GM18498 (cell line): ENCODE results near the gene INSIG1.

ENCODE experiments used
- ATAC-seq: cut with Tn5 transposase; IDR thresholded peaks from one replicate; pipeline ENCODE4 v1.9.1; 2021; ENCODE audit warnings: mild to moderate bottlenecking, moderate library complexity; ENCODE audit not compliant: unreplicated experiment

Gene INSIG1

DNA sequence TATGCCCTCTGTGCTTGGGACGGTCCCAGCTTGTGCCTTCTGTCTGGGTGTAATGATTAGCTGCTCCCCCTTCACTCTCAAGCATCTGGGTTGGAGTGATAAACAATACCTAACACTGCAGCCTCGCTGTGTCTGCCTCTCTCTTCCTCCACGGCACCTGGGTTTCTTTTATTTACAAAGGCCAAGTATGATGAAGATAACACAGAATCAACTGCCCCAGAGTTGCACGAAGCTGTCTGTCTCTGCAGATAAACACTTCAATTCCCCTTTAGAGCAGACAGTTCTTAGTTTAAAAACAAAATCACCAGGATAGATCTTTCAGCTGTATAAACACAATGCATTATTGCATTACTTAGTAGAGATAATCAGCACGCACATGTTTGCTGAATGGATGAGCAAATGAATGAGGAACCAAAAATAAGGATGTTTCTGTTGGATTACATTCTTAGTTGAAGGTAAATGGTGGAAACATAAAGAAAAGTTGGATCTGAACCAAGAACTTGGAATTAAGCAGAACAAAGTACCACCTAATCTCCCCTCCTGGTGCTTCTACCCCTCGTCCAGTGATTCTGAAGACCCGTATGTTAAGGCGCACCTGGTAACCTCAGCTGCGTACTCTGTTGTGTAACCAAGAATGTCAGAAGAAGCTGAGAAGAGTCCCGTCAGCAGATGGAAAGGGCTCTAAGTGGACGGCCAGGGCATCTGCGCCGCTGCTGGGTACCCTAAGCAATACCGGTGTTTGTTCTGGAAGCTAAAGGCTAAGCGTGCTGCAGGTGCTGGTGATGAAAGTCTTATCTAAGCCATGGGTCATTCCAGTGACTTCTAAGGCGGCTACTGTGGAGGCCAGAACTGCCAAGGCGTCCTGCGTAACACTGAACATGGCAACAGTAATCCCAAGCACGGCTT lies 26.6 kb downstream of the INSIG1 start:
- no peak for ATAC-seq

DNA sequence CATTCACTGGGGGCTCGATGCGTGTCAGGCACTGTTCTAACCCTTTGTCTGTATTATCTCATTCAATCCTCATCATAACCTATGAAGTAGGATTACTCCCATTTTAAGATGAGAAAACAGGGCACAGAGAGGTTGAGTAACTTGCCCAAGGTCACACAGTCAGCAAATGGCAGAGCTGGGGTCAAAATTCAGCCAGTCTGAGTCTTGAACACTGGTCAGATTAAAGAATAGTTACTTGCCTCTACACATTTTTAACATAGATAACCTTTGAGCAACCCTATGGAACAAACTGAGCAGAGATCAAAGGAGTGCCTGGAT lies 27.2 kb downstream of the INSIG1 start:
- no peak for ATAC-seq

DNA sequence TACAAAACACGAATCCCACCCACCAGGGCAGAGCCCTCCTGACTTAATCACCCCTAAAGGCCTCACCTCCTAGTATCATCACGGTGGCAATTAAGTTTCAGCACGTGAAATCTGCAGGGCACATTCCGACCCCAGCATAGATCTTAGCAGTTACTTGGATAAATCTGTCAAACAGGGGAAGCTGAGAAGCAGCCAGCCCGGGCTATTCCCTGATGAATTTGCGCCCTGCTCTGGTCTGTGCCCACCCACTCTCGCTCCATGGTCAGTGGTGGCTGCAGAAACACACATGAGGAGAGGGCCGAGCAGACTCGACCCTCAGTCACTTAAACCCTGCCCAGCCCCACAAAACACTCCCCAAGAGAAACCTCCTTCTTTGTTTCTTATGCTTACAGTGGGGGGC lies 28.7 kb downstream of the INSIG1 start:
- no peak for ATAC-seq

DNA sequence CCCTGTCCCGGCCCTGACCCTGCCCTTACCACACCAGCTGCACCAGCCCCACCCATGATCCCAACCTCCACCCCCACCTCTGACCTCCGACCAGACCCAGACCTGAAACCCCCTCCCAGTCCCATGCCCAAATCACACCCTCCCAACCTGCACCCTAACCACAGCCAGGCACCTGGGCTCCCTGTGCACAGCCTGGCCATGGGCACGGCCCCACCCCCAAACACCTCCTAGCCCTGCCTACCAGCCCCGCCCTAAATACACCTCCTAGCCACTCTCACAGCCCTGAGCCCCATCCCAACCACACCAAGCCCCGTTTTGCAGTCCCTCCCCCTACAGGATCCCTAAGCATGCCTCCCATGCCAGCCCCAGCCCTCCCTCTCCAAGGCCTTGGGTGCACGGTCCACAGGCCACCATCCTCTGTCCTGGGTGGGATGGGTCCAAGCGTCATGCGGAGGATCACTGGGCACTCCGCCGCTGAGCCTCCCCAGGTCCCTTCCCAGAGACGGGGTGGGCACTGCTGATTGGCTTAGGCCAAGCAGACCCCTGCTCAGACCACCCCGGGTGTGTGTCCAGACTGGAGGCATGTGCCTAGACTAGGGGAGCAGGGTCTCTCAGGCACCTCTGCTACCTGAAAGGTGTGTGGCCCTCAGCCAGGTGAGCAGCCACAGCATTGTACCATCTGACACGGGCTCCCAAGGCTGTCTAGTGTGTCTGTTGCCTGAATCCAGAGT lies 30.1 kb downstream of the INSIG1 start:
- ATAC-seq, result no peak

DNA sequence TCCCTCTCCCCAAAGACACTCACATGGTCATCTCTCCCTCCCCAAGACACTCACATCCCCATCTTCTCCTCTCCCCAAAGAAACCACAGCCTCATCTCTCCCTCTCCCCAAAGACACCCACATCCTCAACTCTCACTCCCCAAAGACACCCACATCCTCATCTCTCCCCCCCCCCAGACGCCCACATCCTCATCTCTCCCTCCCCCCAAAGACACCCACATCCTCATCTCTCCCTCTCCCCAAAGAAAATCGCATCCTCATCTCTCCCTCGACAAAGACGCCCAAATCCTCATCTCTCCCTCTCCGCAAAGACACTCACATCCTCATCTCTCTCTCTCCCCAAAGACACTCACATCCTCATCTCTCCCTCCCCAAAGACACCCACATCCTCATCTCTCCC lies 31.5 kb downstream of the INSIG1 start:
- ATAC-seq, result no peak

DNA sequence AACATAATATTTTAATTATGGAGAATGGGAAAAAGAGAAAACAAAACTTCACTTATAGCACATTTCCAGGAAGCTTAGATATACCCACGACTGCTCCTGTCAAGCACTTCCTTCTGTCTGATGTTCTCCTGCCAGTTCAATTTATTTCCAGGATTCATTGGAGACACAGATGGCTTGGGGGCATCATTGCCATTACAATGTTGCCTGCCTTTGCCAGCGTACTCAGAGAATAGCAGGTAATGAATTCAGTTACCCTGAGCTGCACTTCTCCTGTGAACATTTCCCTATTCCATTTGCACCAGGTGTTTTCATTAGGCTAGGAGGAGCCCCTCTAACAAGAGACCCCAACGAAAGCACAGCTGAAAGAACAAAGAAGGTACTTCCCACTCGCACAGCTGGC lies 33.7 kb downstream of the INSIG1 start:
- ATAC-seq, result no peak

DNA sequence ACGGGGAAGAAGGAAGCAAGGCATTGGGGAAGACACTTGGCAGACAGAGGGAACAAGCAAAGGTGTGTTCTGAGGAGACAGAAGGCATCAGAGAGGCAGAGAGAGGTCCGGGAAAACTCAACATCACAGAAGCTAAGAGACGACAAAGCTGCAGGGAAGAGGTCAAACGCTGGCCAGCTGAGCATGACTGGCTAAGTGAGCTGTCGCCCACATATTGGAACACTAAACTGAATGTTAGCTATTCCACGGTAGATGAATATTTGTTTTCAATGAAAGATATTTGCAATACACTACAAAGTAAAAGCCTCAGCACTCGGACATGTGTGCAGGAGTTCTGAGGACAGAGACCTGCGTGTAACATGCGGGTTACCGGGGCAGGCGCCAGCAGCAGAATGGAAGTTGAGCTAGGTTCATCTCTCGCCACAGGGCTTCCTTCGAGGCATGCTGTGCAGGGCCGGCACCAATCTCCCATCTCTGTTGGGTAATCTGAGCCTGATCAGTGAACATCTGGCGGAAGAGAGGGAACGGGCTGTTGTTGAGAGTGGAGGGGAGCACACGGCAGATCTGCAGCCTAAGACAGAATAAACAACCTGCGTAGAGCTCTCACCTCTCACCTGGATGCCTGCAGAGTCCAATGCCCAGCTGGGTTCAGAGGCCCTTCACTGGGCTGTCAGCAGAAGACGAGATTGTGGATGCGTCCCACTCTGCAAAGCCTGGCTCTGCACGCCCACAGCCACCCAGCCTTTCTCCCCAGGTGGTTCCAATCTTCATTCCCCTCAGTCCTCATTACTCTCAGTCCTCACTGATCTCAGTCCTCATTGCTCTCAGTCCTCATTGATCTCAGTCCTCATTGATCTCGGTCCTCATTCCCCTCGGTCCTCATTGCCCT lies 35.9 kb downstream of the INSIG1 start:
- ATAC-seq, result no peak

DNA sequence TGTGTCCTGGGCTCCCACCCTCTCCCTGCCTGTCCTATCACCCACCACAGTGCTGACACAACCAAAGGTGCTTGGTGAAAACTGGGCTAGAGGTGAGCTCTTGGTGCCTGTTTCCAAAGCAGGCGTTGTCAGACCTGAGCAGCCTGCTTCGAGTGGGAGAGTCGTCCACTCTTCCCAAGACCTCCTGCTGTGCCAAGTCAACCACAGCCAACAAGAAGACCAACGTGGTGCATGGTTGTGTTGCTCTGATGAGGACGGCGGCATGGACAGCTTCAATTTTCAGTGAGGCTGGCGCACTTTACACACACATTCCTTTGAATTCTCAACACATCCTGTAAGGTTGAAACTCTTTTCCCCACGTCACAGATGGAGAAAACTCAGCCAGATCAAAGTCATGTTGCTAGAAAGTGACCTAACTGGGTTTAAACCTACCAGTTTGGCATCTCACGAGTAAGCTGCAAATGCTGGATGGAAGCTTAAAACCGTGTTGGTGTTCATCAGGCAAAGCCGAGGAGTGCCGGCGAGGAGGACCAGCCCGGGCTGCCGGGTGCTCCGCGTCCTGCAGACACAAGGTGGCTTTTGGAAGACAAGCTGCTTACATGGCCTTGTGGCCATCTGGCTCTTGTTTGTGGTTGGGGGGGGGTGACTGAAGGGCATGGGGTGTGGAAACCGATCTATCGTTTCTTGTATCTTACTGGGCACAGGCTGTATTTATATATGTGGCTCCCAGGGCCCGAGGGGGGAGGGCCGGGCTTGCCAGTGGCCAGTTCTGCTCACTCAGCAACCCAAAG lies 39.3 kb downstream of the INSIG1 start:
- ATAC-seq, result no peak

DNA sequence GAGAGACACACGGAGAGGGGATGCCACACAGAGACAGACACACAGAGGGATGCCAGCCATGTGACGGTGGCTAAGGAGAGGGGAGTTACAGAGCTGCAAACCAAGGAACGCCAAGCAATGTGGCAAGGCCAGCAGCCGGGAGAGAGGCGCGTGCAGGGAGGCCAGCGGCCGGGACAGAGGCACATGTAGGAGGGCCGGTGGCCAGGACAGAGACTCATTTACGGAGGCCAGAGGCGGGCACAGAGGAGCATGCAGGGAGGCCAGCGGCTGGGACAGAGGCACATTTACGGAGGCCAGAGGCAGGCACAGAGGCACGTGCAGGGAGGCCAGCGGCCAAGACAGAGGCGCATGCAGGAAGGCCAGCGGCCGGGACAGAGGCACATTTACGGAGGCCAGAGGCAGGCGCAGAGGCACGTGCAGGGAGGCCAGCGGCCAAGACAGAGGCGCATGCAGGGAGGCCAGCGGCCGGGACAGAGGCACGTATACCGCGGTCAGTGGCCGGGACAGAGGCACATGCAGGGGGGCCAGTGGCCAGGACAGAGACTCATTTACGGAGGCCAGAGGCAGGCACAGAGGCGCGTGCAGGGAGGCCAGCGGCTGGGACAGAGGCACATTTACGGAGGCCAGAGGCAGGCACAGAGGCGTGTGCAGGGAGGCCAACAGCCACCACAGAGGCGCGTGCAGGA lies 40.4 kb downstream of the INSIG1 start:
- ATAC-seq, result no peak

DNA sequence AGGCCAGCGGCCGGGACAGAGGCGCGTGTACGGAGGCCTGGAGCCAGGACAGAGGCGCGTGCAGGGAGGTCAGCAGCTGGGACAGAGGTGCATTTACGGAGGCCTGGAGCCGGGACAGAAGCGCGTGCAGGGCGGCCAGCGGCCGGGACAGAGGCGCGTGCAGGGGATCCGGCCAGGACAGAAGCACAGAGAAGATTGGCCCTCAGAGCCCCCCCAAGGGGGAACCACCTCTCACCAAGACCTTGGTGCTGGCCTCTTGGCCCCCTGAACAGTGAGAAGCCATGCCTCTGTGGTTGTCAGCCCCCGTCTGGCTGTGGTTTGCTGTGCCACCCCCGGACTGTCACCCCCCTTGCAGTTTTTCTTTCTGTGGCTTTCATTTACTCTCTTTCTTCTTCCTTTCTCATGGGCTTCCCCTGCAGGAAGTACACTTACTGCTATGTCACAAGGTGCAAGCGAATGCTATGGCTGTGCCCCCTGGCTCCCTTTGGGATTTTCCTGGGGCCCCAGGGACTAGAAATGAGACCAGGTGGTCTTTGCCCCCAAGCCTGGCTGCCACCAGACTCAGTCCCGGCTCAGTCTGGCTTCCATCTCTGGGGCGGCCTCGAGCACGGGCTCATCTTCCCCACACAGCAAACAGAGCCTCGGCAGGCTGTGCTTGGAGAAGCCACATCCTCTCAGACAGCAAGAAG lies 41.1 kb downstream of the INSIG1 start:
- ATAC-seq, result peak; percentile 50

DNA sequence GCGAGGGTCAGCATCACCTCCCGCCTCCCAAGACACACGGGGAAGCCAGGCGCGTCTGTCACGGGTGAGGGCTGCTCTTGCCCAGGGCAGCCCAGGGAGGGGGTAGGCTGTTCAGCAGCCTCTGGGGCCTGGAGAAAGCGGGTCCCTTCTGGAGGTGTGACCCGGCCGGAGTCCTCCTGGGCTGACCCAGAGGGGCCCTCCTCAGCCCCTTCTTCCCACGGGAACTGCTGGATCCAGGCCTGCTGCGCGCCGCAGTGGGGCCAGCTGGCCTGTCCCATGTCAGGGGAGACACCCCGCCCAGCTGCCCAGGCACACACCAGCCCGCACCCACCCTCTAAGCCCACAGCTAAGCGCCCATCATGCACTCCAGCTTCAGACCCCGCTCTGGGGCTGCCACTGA lies 41.8 kb downstream of the INSIG1 start:
- no peak for ATAC-seq

DNA sequence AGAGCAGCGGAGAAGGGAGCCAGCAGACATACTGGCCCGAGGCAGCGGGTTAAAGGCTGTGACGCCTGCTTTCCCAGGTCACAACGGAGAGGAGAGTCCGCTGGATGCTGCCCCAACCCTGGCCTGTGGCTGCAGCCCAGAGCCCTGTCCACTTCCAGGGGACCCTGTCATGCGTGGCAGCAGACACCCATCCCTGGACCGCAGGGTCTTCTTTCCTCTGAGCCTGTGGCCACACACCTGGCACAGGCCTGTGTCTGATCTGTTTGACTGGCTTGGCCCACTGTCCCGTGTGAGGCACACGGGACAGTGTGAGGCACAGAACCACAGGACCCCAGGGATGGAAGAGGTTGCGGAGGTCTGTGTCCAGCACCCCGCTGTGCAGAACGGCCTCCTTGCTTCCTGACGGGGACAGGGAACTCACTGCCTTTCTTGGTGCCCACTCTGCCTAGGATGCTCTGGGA lies 42.4 kb downstream of the INSIG1 start:
- no peak for ATAC-seq

DNA sequence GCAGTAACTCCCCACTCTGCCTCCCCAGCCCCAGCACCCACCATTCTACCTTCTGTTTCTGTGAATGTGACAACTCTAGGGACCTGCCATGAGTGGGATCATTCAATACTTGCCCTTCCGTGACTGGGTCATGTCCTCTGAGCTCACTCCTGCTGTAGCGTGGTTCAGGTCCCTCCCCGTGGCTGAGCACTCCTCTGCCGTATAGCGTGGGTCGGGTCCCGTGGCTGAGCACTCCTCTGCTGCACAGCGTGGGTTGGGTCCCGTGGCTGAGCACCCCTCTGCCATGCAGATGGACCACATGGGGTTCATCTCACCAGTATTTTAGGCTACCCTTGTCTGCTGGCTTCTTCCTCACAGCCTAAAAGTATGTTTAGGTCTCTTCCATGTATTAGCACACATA lies 43.0 kb downstream of the INSIG1 start:
- no peak for ATAC-seq

DNA sequence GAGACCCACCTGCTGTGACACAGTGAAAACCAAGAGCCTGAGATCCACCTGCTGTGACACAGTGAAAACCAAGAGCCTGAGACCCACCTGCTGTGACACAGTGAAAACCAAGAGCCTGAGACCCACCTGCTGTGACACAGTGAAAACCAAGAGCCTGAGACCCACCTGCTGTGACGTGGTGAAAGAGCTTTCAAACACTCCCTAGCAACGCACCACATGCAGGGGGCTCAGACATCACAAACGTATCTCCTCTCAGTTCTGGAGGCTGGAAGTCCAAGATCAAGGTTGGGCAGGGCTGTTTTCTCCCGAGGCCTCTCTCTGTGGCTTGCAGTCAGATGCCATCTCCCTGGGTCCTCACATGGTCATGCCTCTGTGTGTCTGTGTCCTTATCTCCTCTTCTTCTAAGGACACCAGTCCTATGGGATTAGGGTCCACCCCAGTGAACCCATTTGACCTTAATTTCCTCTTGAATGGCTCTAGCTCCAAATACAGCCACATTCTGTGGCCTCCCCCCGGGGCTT lies 43.8 kb downstream of the INSIG1 start:
- no peak for ATAC-seq

DNA sequence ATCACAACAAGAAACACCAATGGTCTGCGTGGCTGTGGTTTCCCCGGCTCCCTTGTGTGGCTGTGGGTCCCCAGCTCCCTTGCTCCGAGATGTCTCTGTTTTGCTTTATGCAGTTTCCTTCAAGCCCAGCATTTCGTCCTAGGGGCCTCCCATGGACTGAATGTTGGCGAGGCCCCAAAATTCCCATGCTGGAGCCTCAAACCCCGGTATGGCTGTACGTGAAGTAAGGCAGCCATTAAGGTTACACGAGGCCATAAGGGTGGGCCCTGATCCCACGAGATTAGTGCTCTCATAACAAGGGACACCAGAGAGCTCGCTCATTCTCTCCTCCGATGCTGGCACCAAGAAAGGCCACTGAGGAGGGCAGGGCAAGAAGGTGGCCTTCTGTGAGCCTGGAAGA lies 44.6 kb downstream of the INSIG1 start:
- no peak for ATAC-seq

DNA sequence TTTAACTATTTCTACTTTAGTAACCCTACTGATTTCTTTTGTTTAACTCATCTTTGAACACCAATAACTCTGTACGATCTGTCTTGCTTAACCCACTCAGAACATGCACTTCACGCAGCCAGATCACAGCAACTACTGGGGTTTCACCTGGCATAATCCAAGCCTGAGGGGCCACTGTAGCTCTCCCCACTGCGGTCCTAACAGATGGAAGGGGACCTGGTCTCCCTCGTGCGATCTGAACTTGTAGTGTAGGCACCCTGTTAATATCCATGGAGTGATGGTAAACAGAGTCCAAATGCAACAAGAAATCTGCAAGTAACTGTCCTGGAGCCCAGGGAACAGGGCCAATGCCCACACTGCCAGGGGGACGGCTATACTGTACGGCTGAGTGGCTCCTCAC lies 45.5 kb downstream of the INSIG1 start:
- no peak for ATAC-seq

DNA sequence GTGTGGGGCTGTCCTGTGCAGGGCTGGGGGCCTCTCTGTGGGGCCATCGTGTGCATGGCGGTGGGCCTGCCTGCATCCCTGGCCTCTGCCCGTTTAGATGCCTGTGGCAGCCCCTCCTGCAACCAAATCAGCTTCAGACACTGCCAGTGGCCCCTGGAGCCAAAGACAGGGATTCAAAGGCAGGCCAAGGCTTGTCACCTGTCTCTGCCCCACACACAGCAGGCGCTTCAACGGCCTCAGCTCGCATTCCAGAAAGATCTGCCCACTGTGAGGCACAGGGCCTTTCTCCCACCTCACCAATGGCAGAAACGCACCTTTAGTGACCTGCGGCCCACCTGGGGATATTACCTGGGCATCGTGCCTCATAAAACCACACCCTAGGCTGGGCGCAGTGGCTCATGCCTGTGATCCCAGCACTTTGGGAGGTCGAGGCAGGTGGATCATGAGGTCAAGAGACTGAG lies 46.0 kb downstream of the INSIG1 start:
- no peak for ATAC-seq

DNA sequence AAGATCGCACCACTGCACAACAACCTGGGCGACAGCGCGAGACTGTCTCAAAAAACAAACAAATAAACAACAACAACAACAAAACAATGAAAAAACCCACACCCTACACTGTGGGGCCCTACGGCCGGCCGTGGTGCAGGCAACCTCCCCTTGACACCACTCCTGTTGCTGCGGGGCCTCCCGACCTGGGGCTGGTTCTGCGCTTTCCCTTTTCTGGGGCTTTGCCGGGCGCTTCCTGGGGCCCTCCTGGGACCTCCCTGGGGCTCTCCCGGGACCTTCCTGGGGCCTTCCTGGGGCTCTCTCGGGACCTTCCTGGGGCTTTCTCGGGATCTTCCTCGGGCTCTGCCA lies 46.6 kb downstream of the INSIG1 start:
- peak; percentile 27 for ATAC-seq
